ENCODE measurements around the gene PGD. TPM values are rescaled to one million over a fixed set of nuclear protein-coding genes. Genes with fewer than 3 reads are reported as not detected.

The PGD gene
- total and polyA plus RNA-seq, 2 of the 13 experiments (the other 11 are each of a cell fraction or from before 2014, with no cell fraction given), result 64.8 to 210 TPM

- TF ChIP-seq TP53 (CRISPR knock-in tag; conservative IDR thresholded peaks at IDR 0.05), result no peak
- TF ChIP-seq YY1 (IDR thresholded peaks at IDR 0.05; ENCODE audit: insufficient read depth, insufficient replicate concordance, low read depth, low read length), result peak; percentile 82
- TF ChIP-seq ZNF276 (CRISPR knock-in tag; IDR thresholded peaks at IDR 0.05; ENCODE audit: low read depth), result peak; percentile 78; the same call in 1 of the 2 replicates
- TF ChIP-seq TARDBP (CRISPR knock-in tag; IDR thresholded peaks at IDR 0.05), result peak; percentile 94
- peak; percentile 88 for TF ChIP-seq ZNF142 (CRISPR knock-in tag; IDR thresholded peaks at IDR 0.05)
- TF ChIP-seq SIN3A (IDR thresholded peaks at IDR 0.05; ENCODE audit: borderline replicate concordance, low read depth, low read length), result peak; percentile 85
- peak; percentile 6; the same call in 1 of the 2 replicates for TF ChIP-seq ZSCAN9 (CRISPR knock-in tag; IDR thresholded peaks at IDR 0.05; ENCODE audit: borderline replicate concordance)
- peak; percentile 87 for TF ChIP-seq MXD3 (CRISPR knock-in tag; IDR thresholded peaks at IDR 0.05)
- TF ChIP-seq ADNP (CRISPR knock-in tag; IDR thresholded peaks at IDR 0.05), result 0 out of 2 replicates have a peak, but pooled peaks have one; percentile 57
- TF ChIP-seq SRSF1 (optimal IDR thresholded peaks at IDR 0.05; ENCODE audit: low read depth, low read length), result no peak
- no peak for TF ChIP-seq ZNF572 (CRISPR knock-in tag; IDR thresholded peaks at IDR 0.05)
- TF ChIP-seq ISX (CRISPR knock-in tag; conservative IDR thresholded peaks at IDR 0.05), result 0 out of 2 replicates have a peak, but pooled peaks have one; percentile 13
- TF ChIP-seq ZNF660 (CRISPR knock-in tag; IDR thresholded peaks at IDR 0.05; ENCODE audit: borderline replicate concordance, low read depth), result no peak
- no peak for TF ChIP-seq IKZF1 (IDR thresholded peaks at IDR 0.05)
- peak; percentile 43; the same call in 1 of the 2 replicates for TF ChIP-seq HIVEP1 (CRISPR knock-in tag; IDR thresholded peaks at IDR 0.05)
- TF ChIP-seq KDM1A (CRISPR knock-in tag; IDR thresholded peaks at IDR 0.05), result no peak
- TF ChIP-seq ZNF598 (CRISPR knock-in tag; IDR thresholded peaks at IDR 0.05; ENCODE audit: borderline replicate concordance), result no peak
- TF ChIP-seq POLR2AphosphoS5 (IDR thresholded peaks at IDR 0.05; ENCODE audit: low read depth, low read length), result peak; percentile 74
- peak; percentile 39 to 66; a peak in 2 of 4 replicates for TF ChIP-seq EP300 (IDR thresholded peaks at IDR 0.05; ENCODE audit: low read depth in 2 of 2, low read length in 2 of 2)
- peak; percentile 68 for TF ChIP-seq EP300 (CRISPR knock-in tag; IDR thresholded peaks at IDR 0.05; ENCODE audit: borderline replicate concordance)
- peak; percentile 83; the same call in 1 of the 2 replicates for TF ChIP-seq ZNF761 (CRISPR knock-in tag; conservative IDR thresholded peaks at IDR 0.05)
- TF ChIP-seq MEF2D (CRISPR knock-in tag; IDR thresholded peaks at IDR 0.05), result 0 out of 2 replicates have a peak, but pooled peaks have one; percentile 19
- TF ChIP-seq KLF13 (CRISPR knock-in tag; IDR thresholded peaks at IDR 0.05), result peak; percentile 63; the same call in 1 of the 2 replicates
Measured at GRCh38 chr1:10430216-10431069, 31.6 kb downstream of the PGD start, which contains the start of gene CENPS (continued).
